Ascending aorta (tissue), 2 donors: ENCODE results near the gene SH3PXD2A. TPM values are rescaled to one million over a fixed set of nuclear protein-coding genes. Genes with fewer than 3 reads are reported as not detected.

ENCODE experiments used
- DNase-seq, 2 donors: peaks; one replicate each; pipeline ENCODE4 v3.0.0-alpha.2; 2019; ENCODE audit warnings: low spot score in 2 of 2
- H3K27ac ChIP-seq, 2 donors: fragments of 200-600 bp; sonication (generic); one replicate each; pipeline ENCODE4 v1.5.1; 2016 to 2017; ENCODE audit warnings: mild to moderate bottlenecking in 1 of 2
- H3K27me3 ChIP-seq: fragments of 200-600 bp; sonication (generic); one replicate; pipeline ENCODE4 v1.5.1; 2017
- H3K36me3 ChIP-seq, 2 donors: fragments of 200-600 bp; sonication (generic); one replicate each; pipeline ENCODE4 v1.5.1; 2016
- H3K4me1 ChIP-seq, 2 donors: fragments of 200-600 bp; sonication (generic); one replicate each; pipeline ENCODE4 v1.5.1; 2016 to 2017; ENCODE audit warnings: mild to moderate bottlenecking in 1 of 2
- H3K4me3 ChIP-seq, 2 donors: fragments of 200-600 bp; sonication (generic); one replicate each; pipeline ENCODE4 v1.5.1; 2016 to 2017; ENCODE audit warnings: mild to moderate bottlenecking in 1 of 2
- H3K9me3 ChIP-seq, 2 donors: fragments of 200-600 bp; sonication (generic); one replicate each; pipeline ENCODE4 v1.5.1; 2016
- intact Hi-C: fragments of 100-400 bp; cut with DNase I; formaldehyde crosslinking; loops from one replicate; pipeline ENCODE4 v1.15.1; 2023
- total RNA-seq: library from RNA; depleted of rRNA; stranded (reverse); fragments of >200 nt; gene quantifications from one replicate; pipeline ENCODE4 v1.1.0, GENCODE V29; 2016
- TF ChIP-seq, protein P1 (sequence below), 3 experiments: fragments of 200-600 bp in 2 of 3; fragments of 450-650 bp in 1 of 3; sonication (generic) in 2 of 3; IDR thresholded peaks; one replicate each; pipeline ENCODE4 v1.5.1; 2016 to 2019; ENCODE audit warnings: antibody characterized with exemption in 3 of 3, mild to moderate bottlenecking in 1 of 3, moderate library complexity in 1 of 3

Gene SH3PXD2A
- total RNA-seq, 1 donor from 2014 or later, result 50.0 TPM

DNA sequence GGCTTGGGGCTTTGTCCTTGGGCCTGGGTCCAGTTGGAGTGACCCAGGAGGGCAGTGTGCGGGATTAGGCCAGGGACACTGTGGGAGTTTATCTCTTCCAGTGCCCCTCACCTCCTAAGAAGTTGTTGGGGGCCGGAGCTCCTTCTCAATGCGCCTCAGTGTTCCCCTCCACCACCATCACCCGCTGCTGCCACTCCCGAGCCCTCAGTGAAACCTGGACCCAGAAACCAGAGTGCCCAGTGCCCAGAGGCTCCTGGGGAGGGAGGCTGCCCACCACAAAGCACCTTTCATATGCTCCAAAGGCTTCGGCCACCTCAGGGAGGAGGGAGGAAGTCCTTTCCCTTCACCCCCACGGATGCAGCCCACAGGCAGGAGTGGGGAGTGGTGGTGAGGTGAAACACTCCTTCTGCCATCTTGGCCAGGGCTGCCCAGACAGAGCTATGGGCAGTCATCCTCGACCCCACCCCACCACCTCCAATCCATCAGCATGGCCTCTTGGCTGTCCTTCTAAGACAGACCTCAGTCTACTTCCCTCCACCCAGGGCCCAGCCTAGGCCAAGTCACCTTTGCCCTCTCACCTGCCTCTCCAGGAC, 99.0 kb downstream of the SH3PXD2A start:
- no peak for DNase-seq
- no peak overlapping the region for H3K27ac ChIP-seq
- H3K4me3 ChIP-seq, result no peak overlapping the region
- H3K4me1 ChIP-seq, result peaks cover 22 to 35% of the 10 kb centered on the region in 2 donors
- intact Hi-C loops, result no loop called here
- no peaks in the 10 kb centered on the region for H3K27me3 ChIP-seq
- TF ChIP-seq, protein P1, sequence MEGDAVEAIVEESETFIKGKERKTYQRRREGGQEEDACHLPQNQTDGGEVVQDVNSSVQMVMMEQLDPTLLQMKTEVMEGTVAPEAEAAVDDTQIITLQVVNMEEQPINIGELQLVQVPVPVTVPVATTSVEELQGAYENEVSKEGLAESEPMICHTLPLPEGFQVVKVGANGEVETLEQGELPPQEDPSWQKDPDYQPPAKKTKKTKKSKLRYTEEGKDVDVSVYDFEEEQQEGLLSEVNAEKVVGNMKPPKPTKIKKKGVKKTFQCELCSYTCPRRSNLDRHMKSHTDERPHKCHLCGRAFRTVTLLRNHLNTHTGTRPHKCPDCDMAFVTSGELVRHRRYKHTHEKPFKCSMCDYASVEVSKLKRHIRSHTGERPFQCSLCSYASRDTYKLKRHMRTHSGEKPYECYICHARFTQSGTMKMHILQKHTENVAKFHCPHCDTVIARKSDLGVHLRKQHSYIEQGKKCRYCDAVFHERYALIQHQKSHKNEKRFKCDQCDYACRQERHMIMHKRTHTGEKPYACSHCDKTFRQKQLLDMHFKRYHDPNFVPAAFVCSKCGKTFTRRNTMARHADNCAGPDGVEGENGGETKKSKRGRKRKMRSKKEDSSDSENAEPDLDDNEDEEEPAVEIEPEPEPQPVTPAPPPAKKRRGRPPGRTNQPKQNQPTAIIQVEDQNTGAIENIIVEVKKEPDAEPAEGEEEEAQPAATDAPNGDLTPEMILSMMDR (IDR thresholded peaks at IDR 0.05), result no peak
- no peaks in the 10 kb centered on the region for H3K36me3 ChIP-seq
- no peaks in the 10 kb centered on the region for H3K9me3 ChIP-seq

DNA sequence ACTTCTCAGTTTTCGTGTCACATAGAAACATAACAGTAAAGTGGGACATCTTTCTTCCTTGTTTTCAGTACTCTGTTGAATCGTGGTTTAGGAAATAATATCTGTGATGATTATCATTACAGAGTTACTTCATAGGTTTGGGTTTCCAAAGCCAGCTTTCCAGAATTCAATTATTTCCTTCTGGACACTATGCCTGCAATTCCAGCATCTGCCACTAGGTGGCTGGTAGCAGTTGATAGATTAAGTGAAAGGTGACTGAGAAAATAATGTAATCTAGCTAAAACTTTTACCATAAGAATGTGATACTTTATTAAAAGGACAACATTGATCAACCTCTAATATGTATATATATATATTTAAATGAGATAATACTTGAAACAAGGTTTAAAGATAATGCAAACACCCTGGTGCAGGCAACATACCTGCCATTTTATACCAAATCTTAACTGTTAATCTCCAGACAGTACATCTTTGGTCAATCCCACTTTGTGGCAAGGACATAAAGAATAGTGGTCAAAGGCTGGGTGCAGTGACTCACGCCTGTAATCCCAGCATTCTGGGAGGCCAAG, 102.6 kb downstream of the SH3PXD2A start:
- peaks cover 6 to 17% of the 10 kb centered on the region in 2 donors for H3K4me1 ChIP-seq
- no peaks in the 10 kb centered on the region for H3K36me3 ChIP-seq
- DNase-seq, result no peak
- TF ChIP-seq, protein P1 (IDR thresholded peaks at IDR 0.05), result peak; percentile 30 to 67 (median 55)
- no peak overlapping the region for H3K4me3 ChIP-seq
- H3K9me3 ChIP-seq, result no peaks in the 10 kb centered on the region
- no peak overlapping the region for H3K27ac ChIP-seq
- no peaks in the 10 kb centered on the region for H3K27me3 ChIP-seq
- intact Hi-C loops, result no loop called here

DNA sequence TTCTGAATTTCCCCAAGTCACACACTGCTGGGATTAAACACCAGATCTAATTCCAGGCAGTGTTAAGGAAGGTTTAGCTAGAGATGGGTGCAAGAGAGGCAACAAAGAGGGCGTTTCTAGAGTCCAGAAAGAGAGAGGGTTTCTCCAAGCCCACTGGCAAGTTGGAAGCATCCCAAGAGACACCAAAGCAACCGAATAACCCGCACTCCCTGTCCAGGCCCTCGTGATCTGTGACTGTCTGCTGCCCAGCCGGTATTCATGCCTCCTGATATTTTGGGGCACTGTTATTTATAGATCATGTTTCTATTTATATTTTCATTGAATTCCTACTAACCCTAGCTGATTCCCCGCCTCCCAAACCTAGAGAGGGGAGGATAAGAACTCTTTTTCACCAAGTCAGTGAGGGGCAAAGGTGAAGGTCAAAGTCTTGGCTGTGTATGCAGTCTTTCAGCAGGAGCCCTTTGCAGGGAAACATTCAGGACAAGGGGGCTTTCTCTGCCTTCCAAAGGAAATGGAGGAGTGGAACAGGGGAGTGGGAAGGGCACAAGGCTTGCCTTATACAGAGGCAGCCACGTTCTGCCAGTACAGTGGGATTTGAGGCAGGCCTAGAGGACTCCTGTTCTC, 103.6 kb downstream of the SH3PXD2A start:
- H3K4me3 ChIP-seq, result no peak overlapping the region
- peaks cover 6 to 12% of the 10 kb centered on the region in 2 donors for H3K4me1 ChIP-seq
- no peaks in the 10 kb centered on the region for H3K36me3 ChIP-seq
- H3K27ac ChIP-seq, result peak overlapping the region; percentile 9 to 36
- TF ChIP-seq, protein P1 (IDR thresholded peaks at IDR 0.05), result no peak
- no peak for DNase-seq
- H3K27me3 ChIP-seq, result no peaks in the 10 kb centered on the region
- H3K9me3 ChIP-seq, result no peaks in the 10 kb centered on the region
- intact Hi-C loops, result no loop called here

DNA sequence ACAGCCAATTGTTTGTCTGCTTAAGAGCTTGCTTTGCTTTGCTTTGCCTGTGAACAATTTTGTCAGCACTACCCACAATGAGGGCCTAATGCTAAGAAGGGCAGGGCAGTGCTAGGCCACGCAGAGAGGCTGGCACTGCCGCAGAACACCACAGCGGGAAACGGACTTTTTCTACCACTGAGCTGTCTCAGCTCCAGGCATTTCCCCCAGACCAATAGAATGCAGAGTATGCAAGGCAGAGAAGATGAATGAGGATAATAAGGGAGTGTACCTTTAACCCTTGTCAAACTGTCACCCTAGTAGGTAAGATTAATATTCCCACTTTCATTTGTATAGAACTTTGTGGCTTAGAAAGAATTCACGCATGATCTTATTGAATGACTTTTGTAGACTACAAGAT, 104.5 kb downstream of the SH3PXD2A start:
- Histone ChIP-seq H3K36me3 (no peaks in the 10 kb centered on the region), H3K27me3 (no peaks in the 10 kb centered on the region), H3K27ac (no peak overlapping the region), H3K4me3 (no peak overlapping the region), H3K9me3 (no peaks in the 10 kb centered on the region), H3K4me1 (peaks cover 6 to 12% of the 10 kb centered on the region in 2 donors)
- TF ChIP-seq, protein P1 (IDR thresholded peaks at IDR 0.05), result no peak
- intact Hi-C loops, result no loop called here
- no peak for DNase-seq

DNA sequence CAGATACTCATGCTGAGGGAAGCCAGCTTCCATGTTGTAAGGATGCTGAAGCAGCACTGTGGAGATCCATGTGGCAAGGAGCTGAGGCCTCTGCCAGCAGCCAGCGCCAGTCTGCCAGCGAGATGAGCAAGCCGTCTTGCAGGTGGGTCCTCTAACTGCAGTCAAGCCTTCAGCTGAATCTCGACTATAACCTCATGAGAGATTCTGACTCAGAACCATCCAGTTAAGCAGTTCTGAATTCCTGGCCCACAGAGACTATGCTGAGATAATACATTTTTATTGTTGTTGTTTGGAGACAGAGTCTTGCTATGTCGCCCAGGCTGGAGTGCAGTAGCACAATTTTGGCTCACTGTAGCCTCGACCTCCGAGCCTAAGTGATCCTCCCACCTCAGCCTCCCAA, 105.6 kb downstream of the SH3PXD2A start:
- Histone ChIP-seq H3K27ac (no peak overlapping the region), H3K36me3 (no peaks in the 10 kb centered on the region), H3K27me3 (no peaks in the 10 kb centered on the region), H3K9me3 (no peaks in the 10 kb centered on the region), H3K4me1 (peaks cover 6 to 12% of the 10 kb centered on the region in 2 donors), H3K4me3 (no peak overlapping the region)
- DNase-seq, result no peak
- intact Hi-C loops, result no loop called here
- TF ChIP-seq, protein P1 (IDR thresholded peaks at IDR 0.05), result no peak
